Measurements from ENCODE around the gene NOG. TPM values are rescaled to one million over a fixed set of nuclear protein-coding genes. Genes with fewer than 3 reads are reported as not detected.

NOG gene
- total RNA-seq (1 to 10 TPM in 1 of 4 donors, under 1 TPM in 3; 0.14 to 1.1 (median 0.36) TPM), polyA plus RNA-seq (0.34 TPM)
- long read RNA-seq, donor 1 = 0 reads
- long read RNA-seq, donor 2 = 0 reads
- long read RNA-seq, donor 3 = 0 reads
- long read RNA-seq, donor 4 = 0 reads

- Histone ChIP-seq H3K9me3 (ENCODE audit: control insufficient read depth, low read length) (no peaks in the 10 kb centered on the region), H3K4me1 (ENCODE audit: control insufficient read depth, insufficient read depth, low read length) (peaks cover 3% of the 10 kb centered on the region), H3K4me3 (ENCODE audit: low read length) (peak within 1 kb of the TSS; percentile 45), H3K27me3 (ENCODE audit: control insufficient read depth, insufficient read depth) (no peaks in the 10 kb centered on the region), H3K27ac (ENCODE audit: low read length) (no peak within 1 kb of the TSS)
- intact Hi-C loops (cut with DNase I) = loop anchor here (2.0 to 10.0 kb wide), 6 partner anchors 81 to 189 kb away; no protein-coding TSS in a partner anchor
- whole genome bisulfite sequencing = under 1% methylated on average over 85 of the region's 85 CpGs
- ATAC-seq (peak; percentile 82 to 86), DNase-seq (peak; percentile 61 to 88 (median 84))
Observed at GRCh38 chr17:56593646-56594319, at the start of gene NOG. Gene NOG (plus strand): TSS chr17:56593699. CDS start chr17:56594224, 525 bp downstream.

- no peak overlapping the region for H3K4me3 ChIP-seq (ENCODE audit: low read length)
- H3K27me3 ChIP-seq (ENCODE audit: control insufficient read depth, insufficient read depth) = no peaks in the 10 kb centered on the region
- ATAC-seq (no peak), DNase-seq (no peak)
- H3K4me1 ChIP-seq (ENCODE audit: control insufficient read depth, insufficient read depth, low read length) = no peaks in the 10 kb centered on the region
- no peaks in the 10 kb centered on the region for H3K9me3 ChIP-seq (ENCODE audit: control insufficient read depth, low read length)
- WGBS = 48% methylated on average over 2 of the region's 2 CpGs
- no peak overlapping the region for H3K27ac ChIP-seq (ENCODE audit: low read length)
- intact Hi-C loops (cut with DNase I) = no loop called here
Observed at GRCh38 chr17:56545106-56545505, 48.4 kb upstream of the NOG start.

GRCh38 chr17:56545930-56546329, 47.6 kb upstream of the NOG start:
- intact Hi-C loops (cut with DNase I) = no loop called here
- no peak for ATAC-seq
- Histone ChIP-seq H3K4me3 (ENCODE audit: low read length) (no peak overlapping the region), H3K27ac (ENCODE audit: low read length) (no peak overlapping the region), H3K4me1 (ENCODE audit: control insufficient read depth, insufficient read depth, low read length) (no peaks in the 10 kb centered on the region), H3K27me3 (ENCODE audit: control insufficient read depth, insufficient read depth) (no peaks in the 10 kb centered on the region), H3K9me3 (ENCODE audit: control insufficient read depth, low read length) (no peaks in the 10 kb centered on the region)
- DNase-seq = no peak

- intact Hi-C loops (cut with DNase I) = no loop called here
- WGBS = 85% methylated on average over 4 of the region's 4 CpGs
- no peak for DNase-seq
Observed at GRCh38 chr17:56548661-56549060, 44.8 kb upstream of the NOG start.

GRCh38 chr17:56549501-56549900, 44.0 kb upstream of the NOG start:
- DNase-seq = no peak
- Histone ChIP-seq H3K4me1 (ENCODE audit: control insufficient read depth, insufficient read depth, low read length) (no peaks in the 10 kb centered on the region), H3K4me3 (ENCODE audit: low read length) (no peak overlapping the region), H3K9me3 (ENCODE audit: control insufficient read depth, low read length) (no peaks in the 10 kb centered on the region), H3K27ac (ENCODE audit: low read length) (no peak overlapping the region), H3K27me3 (ENCODE audit: control insufficient read depth, insufficient read depth) (no peaks in the 10 kb centered on the region)
- 83% methylated on average over 1 of the region's 1 CpG for WGBS
- intact Hi-C loops (cut with DNase I) = no loop called here
- no peak for ATAC-seq

More at GRCh38 chr17:56548661-56549060, 44.8 kb upstream of the NOG start:
- H3K4me3 ChIP-seq (ENCODE audit: low read length) = no peak overlapping the region
- H3K9me3 ChIP-seq (ENCODE audit: control insufficient read depth, low read length) = no peaks in the 10 kb centered on the region
- H3K4me1 ChIP-seq (ENCODE audit: control insufficient read depth, insufficient read depth, low read length) = no peaks in the 10 kb centered on the region
- ATAC-seq = no peak
- H3K27me3 ChIP-seq (ENCODE audit: control insufficient read depth, insufficient read depth) = no peaks in the 10 kb centered on the region
- H3K27ac ChIP-seq (ENCODE audit: low read length) = no peak overlapping the region

GRCh38 chr17:56557682-56558081, 35.8 kb upstream of the NOG start:
- no peaks in the 10 kb centered on the region for H3K27me3 ChIP-seq (ENCODE audit: control insufficient read depth, insufficient read depth)
- ATAC-seq = peak in 1 of 2 donors; percentile 11
- no peak for DNase-seq
- H3K27ac ChIP-seq (ENCODE audit: low read length) = no peak overlapping the region
- no peak overlapping the region for H3K4me3 ChIP-seq (ENCODE audit: low read length)
- intact Hi-C loops (cut with DNase I) = no loop called here
- no peaks in the 10 kb centered on the region for H3K4me1 ChIP-seq (ENCODE audit: control insufficient read depth, insufficient read depth, low read length)
- WGBS = 66% methylated on average over 8 of the region's 8 CpGs
- no peaks in the 10 kb centered on the region for H3K9me3 ChIP-seq (ENCODE audit: control insufficient read depth, low read length)

GRCh38 chr17:56558088-56558487, 35.4 kb upstream of the NOG start:
- Histone ChIP-seq H3K9me3 (ENCODE audit: control insufficient read depth, low read length) (no peaks in the 10 kb centered on the region), H3K27ac (ENCODE audit: low read length) (no peak overlapping the region), H3K4me1 (ENCODE audit: control insufficient read depth, insufficient read depth, low read length) (no peaks in the 10 kb centered on the region), H3K4me3 (ENCODE audit: low read length) (no peak overlapping the region), H3K27me3 (ENCODE audit: control insufficient read depth, insufficient read depth) (no peaks in the 10 kb centered on the region)
- intact Hi-C loops (cut with DNase I) = no loop called here
- peak; percentile 40 for ATAC-seq
- 51% methylated on average over 7 of the region's 7 CpGs for WGBS
- DNase-seq = no peak

- intact Hi-C loops (cut with DNase I) = no loop called here
- Histone ChIP-seq H3K27ac (ENCODE audit: low read length) (no peak overlapping the region), H3K9me3 (ENCODE audit: control insufficient read depth, low read length) (no peaks in the 10 kb centered on the region), H3K4me1 (ENCODE audit: control insufficient read depth, insufficient read depth, low read length) (no peaks in the 10 kb centered on the region), H3K27me3 (ENCODE audit: control insufficient read depth, insufficient read depth) (no peaks in the 10 kb centered on the region), H3K4me3 (ENCODE audit: low read length) (no peak overlapping the region)
- ATAC-seq (no peak), DNase-seq (no peak)
- 39% methylated on average over 3 of the region's 3 CpGs for WGBS
Observed at GRCh38 chr17:56570199-56570598, 23.3 kb upstream of the NOG start.

- intact Hi-C loops (cut with DNase I) = no loop called here
- no peak for DNase-seq
- ATAC-seq = no peak
Observed at GRCh38 chr17:56571456-56571855, 22.0 kb upstream of the NOG start.

GRCh38 chr17:56577190-56577842, 16.2 kb upstream of the NOG start:
- no peaks in the 10 kb centered on the region for H3K4me1 ChIP-seq (ENCODE audit: control insufficient read depth, insufficient read depth, low read length)
- H3K4me3 ChIP-seq (ENCODE audit: low read length) = peak overlapping the region; percentile 17
- ATAC-seq (no peak), DNase-seq (no peak)
- H3K9me3 ChIP-seq (ENCODE audit: control insufficient read depth, low read length) = no peaks in the 10 kb centered on the region
- intact Hi-C loops (cut with DNase I) = no loop called here
- no peak overlapping the region for H3K27ac ChIP-seq (ENCODE audit: low read length)
- no peaks in the 10 kb centered on the region for H3K27me3 ChIP-seq (ENCODE audit: control insufficient read depth, insufficient read depth)
- 40% methylated on average over 5 of the region's 5 CpGs for WGBS

More at GRCh38 chr17:56571456-56571855, 22.0 kb upstream of the NOG start:
- Histone ChIP-seq H3K9me3 (ENCODE audit: control insufficient read depth, low read length) (no peaks in the 10 kb centered on the region), H3K27me3 (ENCODE audit: control insufficient read depth, insufficient read depth) (no peaks in the 10 kb centered on the region), H3K4me3 (ENCODE audit: low read length) (no peak overlapping the region), H3K27ac (ENCODE audit: low read length) (no peak overlapping the region), H3K4me1 (ENCODE audit: control insufficient read depth, insufficient read depth, low read length) (no peaks in the 10 kb centered on the region)
- 75% methylated on average over 1 of the region's 1 CpG for WGBS

GRCh38 chr17:56577843-56578204, 15.7 kb upstream of the NOG start:
- Histone ChIP-seq H3K27ac (ENCODE audit: low read length) (peak overlapping the region; percentile 7), H3K27me3 (ENCODE audit: control insufficient read depth, insufficient read depth) (no peaks in the 10 kb centered on the region), H3K4me3 (ENCODE audit: low read length) (peak overlapping the region; percentile 17), H3K4me1 (ENCODE audit: control insufficient read depth, insufficient read depth, low read length) (no peaks in the 10 kb centered on the region), H3K9me3 (ENCODE audit: control insufficient read depth, low read length) (no peaks in the 10 kb centered on the region)
- ATAC-seq (peak; percentile 78 to 81), DNase-seq (peak in 2 of 3 donors; percentile 54 to 65)
- intact Hi-C loops (cut with DNase I) = no loop called here
- 17% methylated on average over 15 of the region's 15 CpGs for WGBS
